Nephron (organoid): ENCODE measurements around the gene PLPP3.

Source experiments
- H3K27ac Mint-ChIP-seq, 3 experiments: 2 replicates each; pipeline ENCODE4 v1.8.0; 2020; ENCODE audit warnings: mixed read lengths in 3 of 3, mild to moderate bottlenecking in 2 of 3, moderate library complexity in 1 of 3
- H3K27me3 Mint-ChIP-seq: 2 replicates; pipeline ENCODE4 v1.8.0; 2021; ENCODE audit warnings: low read depth, mild to moderate bottlenecking, moderate library complexity, mixed read lengths
- H3K36me3 Mint-ChIP-seq: 2 replicates; pipeline ENCODE4 v1.8.0; 2020; ENCODE audit warnings: low read depth, mixed read lengths
- H3K4me1 Mint-ChIP-seq: 2 replicates; pipeline ENCODE4 v1.8.0; 2020; ENCODE audit warnings: mixed read lengths
- H3K4me3 Mint-ChIP-seq, 3 experiments: 2 replicates each; pipeline ENCODE4 v1.8.0; 2020; ENCODE audit warnings: mild to moderate bottlenecking in 3 of 3, mixed read lengths in 3 of 3, moderate library complexity in 2 of 3
- H3K9me3 Mint-ChIP-seq: 2 replicates; pipeline ENCODE4 v1.8.0; 2020; ENCODE audit warnings: mixed read lengths
- CTCF ChIP-seq, 3 experiments: fragments of 200-600 bp; sonication (generic); IDR thresholded peaks; one replicate each; pipeline ENCODE4 v1.5.0; 2021; ENCODE audit warnings: antibody characterized with exemption in 3 of 3; ENCODE audit not compliant: unreplicated experiment in 3 of 3

PLPP3 gene

GRCh38 chr1:56505792-56506743 lies 73.3 kb downstream of the PLPP3 start:
- no peak for TF ChIP-seq CTCF (IDR thresholded peaks at IDR 0.05; ENCODE audit: unreplicated experiment in 3 of 3)
- no peak overlapping the region for H3K4me3 Mint-ChIP-seq
- H3K36me3 Mint-ChIP-seq, result peaks cover 83% of the 10 kb centered on the region
- peaks cover 54% of the 10 kb centered on the region for H3K4me1 Mint-ChIP-seq
- H3K27ac Mint-ChIP-seq, result peak overlapping the region; percentile 45 to 76 (median 49)
- no peaks in the 10 kb centered on the region for H3K27me3 Mint-ChIP-seq
- H3K9me3 Mint-ChIP-seq, result no peaks in the 10 kb centered on the region

GRCh38 chr1:56502700-56503245 lies 76.6 kb downstream of the PLPP3 start:
- no peak for TF ChIP-seq CTCF (IDR thresholded peaks at IDR 0.05; ENCODE audit: unreplicated experiment in 3 of 3)
- peaks cover 59% of the 10 kb centered on the region for H3K4me1 Mint-ChIP-seq
- H3K9me3 Mint-ChIP-seq, result no peaks in the 10 kb centered on the region
- no peak overlapping the region for H3K27ac Mint-ChIP-seq
- no peaks in the 10 kb centered on the region for H3K27me3 Mint-ChIP-seq
- H3K36me3 Mint-ChIP-seq, result peaks cover 85% of the 10 kb centered on the region
- H3K4me3 Mint-ChIP-seq, result no peak overlapping the region

- no peak for TF ChIP-seq CTCF (IDR thresholded peaks at IDR 0.05; ENCODE audit: unreplicated experiment in 3 of 3)
- H3K4me1 Mint-ChIP-seq, result peaks cover 52% of the 10 kb centered on the region
- no peak overlapping the region for H3K27ac Mint-ChIP-seq
- H3K27me3 Mint-ChIP-seq, result no peaks in the 10 kb centered on the region
- H3K9me3 Mint-ChIP-seq, result no peaks in the 10 kb centered on the region
- no peak overlapping the region for H3K4me3 Mint-ChIP-seq
- peaks cover 82% of the 10 kb centered on the region for H3K36me3 Mint-ChIP-seq
Measured at GRCh38 chr1:56501888-56502287, 77.5 kb downstream of the PLPP3 start.

GRCh38 chr1:56501426-56501825 lies 77.9 kb downstream of the PLPP3 start:
- peaks cover 82% of the 10 kb centered on the region for H3K36me3 Mint-ChIP-seq
- no peaks in the 10 kb centered on the region for H3K27me3 Mint-ChIP-seq
- H3K27ac Mint-ChIP-seq, result peak overlapping the region in 2 of 3 experiments; percentile 4 to 19
- no peaks in the 10 kb centered on the region for H3K9me3 Mint-ChIP-seq
- H3K4me3 Mint-ChIP-seq, result no peak overlapping the region
- peaks cover 49% of the 10 kb centered on the region for H3K4me1 Mint-ChIP-seq
- no peak for TF ChIP-seq CTCF (IDR thresholded peaks at IDR 0.05; ENCODE audit: unreplicated experiment in 3 of 3)

GRCh38 chr1:56496821-56497772 lies 82.3 kb downstream of the PLPP3 start:
- TF ChIP-seq CTCF (IDR thresholded peaks at IDR 0.05; ENCODE audit: unreplicated experiment in 3 of 3), result no peak
- H3K27me3 Mint-ChIP-seq, result no peaks in the 10 kb centered on the region
- H3K9me3 Mint-ChIP-seq, result no peaks in the 10 kb centered on the region
- H3K4me1 Mint-ChIP-seq, result peaks cover 38% of the 10 kb centered on the region
- peaks cover 77% of the 10 kb centered on the region for H3K36me3 Mint-ChIP-seq
- H3K27ac Mint-ChIP-seq, result peak overlapping the region in 1 of 3 experiments; percentile 7
- H3K4me3 Mint-ChIP-seq, result no peak overlapping the region
